Fibroblast of mammary gland (primary cell): Measurements from ENCODE around the gene KLK4.
"Not testable (repeated sequence)": the region's sequence is repeated elsewhere in the genome, so short reads cannot be mapped to it uniquely, and the experiment has no call there.

Experiments used
- DNase-seq: peaks from one replicate; pipeline ENCODE4 v3.0.0-alpha.2; 2010; ENCODE audit warnings: low read depth
- H3K4me3 ChIP-seq: 2 replicates; pipeline ENCODE4 v1.5.1; 2011; ENCODE audit warnings: low read depth, mild to moderate bottlenecking, low read length, moderate library complexity; ENCODE audit not compliant: control insufficient read depth
- CTCF ChIP-seq: conservative IDR thresholded peaks from 2 replicates; pipeline ENCODE4 v1.5.1; 2011; ENCODE audit warnings: low read depth, low read length, inconsistent platforms; ENCODE audit not compliant: control insufficient read depth, insufficient read depth

Gene KLK4

GRCh38 chr19:50896591-50897190 lies 14.5 kb downstream of the KLK4 start:
- no peak for TF ChIP-seq CTCF
- H3K4me3 ChIP-seq: no peak overlapping the region
- DNase-seq: peak; percentile 85

GRCh38 chr19:50896089-50896590 lies 15.1 kb downstream of the KLK4 start:
- not testable (repeated sequence) for DNase-seq, H3K4me3 ChIP-seq

GRCh38 chr19:50894478-50895356 lies 16.5 kb downstream of the KLK4 start:
- TF ChIP-seq CTCF: no peak
- no peak for DNase-seq
- H3K4me3 ChIP-seq: no peak overlapping the region

- TF ChIP-seq CTCF: no peak
- peak; percentile 5 for DNase-seq
- H3K4me3 ChIP-seq: no peak overlapping the region
These were observed 18.0 kb downstream of the KLK4 start for GRCh38 chr19:50893047-50893736.

GRCh38 chr19:50891253-50891625 lies 20.0 kb downstream of the KLK4 start:
- no peak for DNase-seq
- TF ChIP-seq CTCF: no peak

GRCh38 chr19:50890422-50891252 lies 20.6 kb downstream of the KLK4 start:
- peak; percentile 47 for DNase-seq
- H3K4me3 ChIP-seq: no peak overlapping the region
- TF ChIP-seq CTCF: no peak

More at GRCh38 chr19:50891253-50891625, 20.0 kb downstream of the KLK4 start:
- no peak overlapping the region for H3K4me3 ChIP-seq
